ENCODE results near the gene TEPSIN.

The TEPSIN gene

GRCh38 chr17:81179861-81180260 is 59.0 kb downstream of the TEPSIN start:
- DNase-seq = no peak

- no peak for DNase-seq
These were observed 59.6 kb downstream of the TEPSIN start for GRCh38 chr17:81179220-81179619.
